ENCODE results near the gene RFX3.
"Not testable (repeated sequence)": the region's sequence is repeated elsewhere in the genome, so short reads cannot be mapped to it uniquely, and the experiment has no call there.

The RFX3 gene

DNA sequence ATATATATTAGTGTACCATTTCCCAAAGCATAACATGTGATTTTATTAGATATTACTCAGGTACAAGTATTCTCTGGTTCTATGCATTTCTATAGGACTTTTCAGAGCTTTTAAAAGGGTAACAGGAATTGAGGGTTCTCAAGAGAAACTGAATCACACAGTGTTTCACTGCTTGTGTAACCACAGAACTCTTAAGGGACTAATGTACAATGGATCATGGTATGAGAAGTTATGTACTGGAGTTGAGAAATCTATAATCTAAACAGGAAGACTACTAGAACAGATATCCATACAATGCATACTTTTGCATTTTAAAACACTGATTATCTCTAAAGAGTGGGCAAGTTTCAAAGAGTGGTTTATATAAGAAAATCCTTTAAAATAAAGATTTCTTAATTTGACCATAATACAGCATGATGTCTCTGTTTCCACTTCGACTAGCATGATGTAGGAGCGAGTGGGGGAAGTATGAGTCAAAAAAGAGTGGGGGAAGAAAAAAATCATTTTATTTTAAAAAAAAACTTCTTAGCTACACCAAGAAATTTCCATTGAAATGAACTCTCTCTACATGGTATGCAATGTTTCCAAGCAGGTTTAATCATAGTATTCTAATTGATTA, 183.5 kb downstream of the RFX3 start:
- DNase-seq = no peak

DNA sequence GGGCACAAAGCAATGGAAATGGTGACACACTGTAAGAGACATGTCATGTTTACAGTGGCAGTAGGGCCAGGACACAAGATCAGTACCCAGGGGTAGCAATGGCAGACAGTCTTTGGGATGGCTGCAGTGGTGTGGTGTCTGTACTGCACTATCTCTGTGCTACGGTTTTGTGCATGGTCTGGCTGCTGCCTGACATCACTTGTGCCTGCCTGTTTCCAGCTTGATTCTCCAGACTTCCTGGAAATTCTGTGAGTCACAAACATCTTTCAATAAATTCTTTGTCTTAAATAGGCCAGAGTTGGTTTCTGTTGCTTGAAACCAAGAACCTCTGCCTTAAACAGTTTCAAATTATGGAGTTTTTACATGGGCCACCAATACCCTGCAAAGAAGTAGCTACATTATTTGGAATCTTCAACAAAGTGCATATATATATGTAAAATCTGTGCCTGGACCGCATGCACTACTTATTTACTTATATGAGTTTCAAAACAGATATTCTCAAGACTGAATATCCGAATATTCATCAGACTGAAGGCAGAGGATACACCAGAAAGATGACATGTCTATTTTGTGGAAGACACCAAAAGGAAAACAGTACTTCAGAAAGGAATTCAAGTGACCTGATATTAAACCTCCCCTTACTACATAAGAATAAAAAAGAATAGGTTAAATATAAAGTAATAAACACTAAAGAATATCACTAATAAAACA, 188.1 kb downstream of the RFX3 start:
- no peak for DNase-seq

DNA sequence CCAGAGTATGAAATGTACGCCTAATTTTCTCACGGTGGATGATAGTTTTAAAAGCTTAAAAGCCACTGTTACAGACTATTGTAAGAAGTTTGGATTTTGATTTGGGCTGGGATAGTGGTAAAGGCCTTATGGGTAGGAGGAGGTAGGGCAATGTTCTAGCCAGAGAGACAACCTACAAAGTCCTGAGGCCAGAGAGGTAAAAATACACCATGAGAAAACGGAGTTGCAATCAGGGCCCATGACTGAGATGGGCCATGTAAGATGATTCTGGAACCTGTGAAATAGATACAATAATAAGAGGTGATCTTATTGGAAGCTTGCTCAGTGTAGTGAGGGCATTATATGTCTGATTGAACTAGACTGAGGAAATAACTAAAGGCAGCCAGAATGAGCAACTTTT, 188.8 kb downstream of the RFX3 start:
- DNase-seq = no peak

DNA sequence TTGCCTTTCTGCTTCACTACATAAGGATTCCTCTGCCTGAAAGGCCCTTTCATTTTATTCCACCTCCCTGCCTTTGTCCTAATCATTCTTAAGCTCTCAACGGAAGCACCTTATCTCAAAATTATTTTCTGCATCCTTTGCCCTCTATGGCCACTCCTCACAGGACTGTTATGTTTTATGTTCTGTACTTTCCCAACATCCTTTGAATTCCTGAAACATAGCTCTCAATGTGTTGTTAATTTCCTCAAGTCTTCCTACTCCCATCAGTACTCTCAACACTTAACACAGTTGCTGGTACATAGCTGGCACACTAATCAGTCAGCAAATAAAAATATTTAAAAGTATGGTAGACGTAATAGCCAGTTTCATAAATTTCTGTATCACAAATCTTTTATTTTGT, 193.0 kb downstream of the RFX3 start:
- no peak for DNase-seq

DNA sequence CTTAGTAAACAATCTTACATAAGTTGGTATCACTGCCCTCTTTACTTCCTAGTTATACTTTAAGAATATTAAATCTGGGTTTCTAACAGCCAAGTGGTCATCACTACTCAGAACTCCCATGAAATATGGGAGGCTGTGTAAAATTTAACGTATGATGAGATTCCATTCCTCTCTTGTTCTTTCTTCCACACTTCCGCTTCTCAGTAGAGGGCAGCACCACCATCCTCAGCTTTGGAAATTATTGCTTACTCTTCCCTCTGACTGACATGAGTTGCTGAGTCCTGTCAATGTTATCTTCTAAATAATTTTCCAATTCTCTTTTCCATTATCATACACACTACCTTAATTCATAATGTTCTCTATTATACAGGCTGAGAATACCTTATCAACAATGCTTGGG, 194.0 kb downstream of the RFX3 start:
- DNase-seq = peak; percentile 13

DNA sequence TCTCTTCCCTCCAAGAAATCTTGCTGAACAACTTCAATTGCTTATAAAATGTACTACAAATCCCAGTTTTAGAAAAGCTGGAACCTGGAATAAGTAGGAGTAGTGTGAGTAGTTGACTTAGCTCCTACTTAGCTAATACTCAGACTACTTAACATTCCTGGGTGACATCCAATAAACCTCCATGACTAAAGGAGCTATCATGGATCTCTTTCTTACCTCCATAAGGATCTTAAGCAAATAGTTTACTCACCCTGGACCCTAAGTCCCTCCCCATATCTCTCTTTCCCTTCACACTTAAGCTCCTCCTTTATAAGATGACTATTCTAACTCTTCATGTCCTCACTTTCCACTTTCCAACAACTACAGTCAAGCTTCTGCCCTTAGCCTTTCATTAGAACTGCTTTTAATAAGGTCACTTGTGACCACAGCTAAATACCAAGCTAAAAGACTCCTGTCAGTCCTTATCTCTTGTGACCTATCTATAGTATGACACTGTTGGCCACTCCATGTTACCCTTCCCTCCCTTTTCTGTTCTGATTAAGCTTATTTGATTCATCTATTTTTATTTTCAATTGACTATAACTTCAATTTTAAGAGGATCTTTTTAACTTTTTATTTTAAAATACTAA, 194.9 kb downstream of the RFX3 start:
- DNase-seq = no peak

DNA sequence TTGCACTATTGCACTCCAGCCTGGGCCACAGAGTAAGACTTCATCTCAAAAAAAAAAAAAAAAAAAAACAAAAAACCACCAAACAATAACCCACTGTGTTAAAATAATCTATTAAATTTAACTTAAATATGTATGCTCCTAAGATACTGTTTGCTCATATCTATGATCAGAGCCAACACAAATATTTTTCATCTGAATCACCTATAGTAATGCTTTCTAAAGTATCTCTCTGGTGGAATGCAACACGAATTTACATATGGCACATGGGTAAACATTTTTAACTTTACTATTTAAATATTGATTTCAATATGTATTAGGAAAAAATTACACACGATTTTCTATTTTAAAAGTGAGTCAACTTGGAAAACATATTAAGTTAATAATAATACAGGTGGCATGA, 196.4 kb downstream of the RFX3 start:
- DNase-seq = no peak

DNA sequence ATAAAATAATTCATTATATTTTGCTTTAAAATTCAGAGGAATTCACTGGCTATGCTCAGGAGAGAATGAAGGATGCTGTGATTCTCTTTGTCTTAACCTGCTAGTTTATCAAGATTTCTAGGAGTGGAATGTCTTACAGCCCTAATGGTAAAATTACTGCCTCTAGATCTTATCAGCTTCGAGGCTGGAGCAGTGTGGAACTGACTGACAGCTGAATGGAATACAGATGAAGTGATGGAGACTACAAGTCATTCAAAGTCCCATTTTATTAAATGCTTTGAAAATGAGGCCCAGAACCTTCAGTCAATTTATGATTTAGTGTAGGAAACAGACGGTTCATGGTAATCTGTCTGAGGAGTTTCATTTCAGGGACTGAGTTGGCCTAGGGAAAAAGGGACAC, 202.1 kb downstream of the RFX3 start:
- no peak for DNase-seq

DNA sequence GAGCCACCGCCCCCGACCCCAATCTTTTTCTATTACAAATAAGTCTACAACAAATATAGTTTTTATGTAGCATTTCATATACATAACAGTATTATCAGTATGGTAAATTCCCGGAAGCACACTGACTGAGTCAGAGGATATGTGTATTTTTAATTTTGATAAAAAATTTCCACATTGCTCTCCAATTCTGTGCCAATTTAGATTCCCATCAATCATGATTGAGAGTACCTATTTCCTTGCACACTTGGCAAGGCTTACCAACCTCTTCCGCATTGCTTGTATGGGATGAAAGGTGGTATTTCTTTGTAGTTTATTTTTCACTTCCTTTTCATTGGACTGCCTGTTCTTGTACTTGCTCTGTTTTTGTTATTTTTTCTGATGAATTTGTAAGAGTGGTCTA, 204.6 kb downstream of the RFX3 start:
- DNase-seq = no peak

DNA sequence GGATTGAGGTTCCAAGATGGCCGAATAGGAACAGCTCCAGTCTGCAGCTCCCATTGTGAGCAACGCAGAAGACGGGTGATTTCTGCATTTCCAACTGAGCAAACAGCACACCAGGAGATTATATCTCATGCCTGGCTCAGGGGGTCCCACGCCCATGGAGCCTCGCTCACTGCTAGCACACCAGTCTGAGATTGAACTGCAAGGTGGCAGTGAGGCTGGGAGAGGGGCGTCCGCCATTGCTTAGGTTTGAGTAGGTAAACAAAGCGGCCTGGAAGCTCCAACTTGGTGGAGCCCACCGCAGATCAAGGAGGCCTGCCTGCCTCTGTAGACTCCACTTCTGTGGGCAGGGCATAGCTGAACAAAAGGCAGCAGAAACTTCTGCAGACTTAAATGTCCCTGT, 213.2 kb downstream of the RFX3 start:
- DNase-seq = not testable (repeated sequence)

DNA sequence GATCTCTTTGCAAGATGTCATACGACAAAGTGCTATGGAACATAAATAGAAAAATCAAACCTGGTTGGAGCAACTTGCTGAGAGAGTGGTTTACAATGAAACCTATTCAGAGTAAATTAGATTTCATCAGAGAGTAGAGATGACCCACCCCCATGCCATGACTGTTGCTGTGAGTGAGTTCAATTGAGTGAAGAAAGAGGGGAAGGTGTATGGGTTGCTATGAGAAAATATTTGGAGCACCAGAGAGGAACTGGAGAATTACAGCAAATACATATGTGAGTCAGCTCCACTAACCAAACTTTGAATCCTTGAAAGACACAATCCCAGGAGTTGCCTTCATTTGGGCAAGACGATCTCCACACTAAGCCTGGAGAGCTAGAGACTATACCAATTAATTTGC, 217.2 kb downstream of the RFX3 start:
- no peak for DNase-seq

DNA sequence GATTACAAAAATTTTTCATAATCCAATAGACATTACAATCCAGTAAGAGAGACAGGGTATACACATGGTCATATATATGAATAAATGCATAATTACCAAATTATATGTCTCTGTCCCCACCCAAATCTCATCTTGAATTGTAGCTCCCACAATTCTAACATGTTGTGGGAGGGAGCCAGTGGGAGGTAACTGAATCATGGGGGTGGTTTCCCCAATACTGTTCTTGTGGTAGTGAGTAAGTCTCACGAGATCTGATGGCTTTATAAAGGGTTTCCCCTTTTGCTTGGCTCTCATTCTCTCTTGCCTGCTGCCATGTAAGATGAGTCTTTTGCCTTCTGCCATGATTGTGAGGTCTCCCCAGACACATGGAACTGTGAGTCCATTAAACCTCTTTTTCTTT, 221.4 kb downstream of the RFX3 start:
- DNase-seq = not testable (repeated sequence)

DNA sequence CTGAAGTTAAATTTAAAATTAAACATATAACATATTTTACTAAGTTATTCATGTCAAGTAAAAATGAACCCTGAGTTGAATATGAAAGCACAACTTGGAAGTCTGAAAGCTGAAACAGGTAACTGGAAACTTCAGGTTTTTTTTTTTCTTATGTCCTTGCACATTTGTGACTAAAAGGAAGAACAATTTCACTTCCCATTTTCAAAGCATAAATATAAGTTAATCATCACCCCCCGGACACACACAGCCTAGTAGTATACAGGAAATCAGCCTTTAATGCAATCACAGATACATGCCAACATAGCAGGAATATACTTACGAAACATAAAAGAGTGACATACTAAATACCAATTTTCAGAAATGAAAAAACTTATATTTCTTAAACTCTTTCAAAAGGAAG, 225.9 kb downstream of the RFX3 start:
- DNase-seq = no peak

DNA sequence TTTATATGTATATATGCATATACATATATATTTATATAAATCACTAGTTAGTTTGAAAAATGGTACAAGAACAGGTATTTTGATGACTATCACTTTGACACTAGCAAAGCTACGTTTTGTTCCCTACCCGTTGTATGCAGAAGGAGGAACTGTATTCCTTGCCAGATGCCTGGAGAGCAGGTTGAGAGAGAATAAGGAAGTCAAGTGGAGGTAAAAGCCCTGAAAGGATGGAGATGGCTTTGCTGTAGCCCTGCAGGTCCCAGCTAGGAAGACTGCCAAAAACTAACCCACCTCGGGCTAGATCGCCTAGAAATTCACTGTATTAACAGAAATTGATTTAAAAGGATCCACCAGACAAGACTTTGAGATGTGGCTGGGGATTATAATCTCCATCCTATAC, 229.3 kb downstream of the RFX3 start:
- DNase-seq = no peak

DNA sequence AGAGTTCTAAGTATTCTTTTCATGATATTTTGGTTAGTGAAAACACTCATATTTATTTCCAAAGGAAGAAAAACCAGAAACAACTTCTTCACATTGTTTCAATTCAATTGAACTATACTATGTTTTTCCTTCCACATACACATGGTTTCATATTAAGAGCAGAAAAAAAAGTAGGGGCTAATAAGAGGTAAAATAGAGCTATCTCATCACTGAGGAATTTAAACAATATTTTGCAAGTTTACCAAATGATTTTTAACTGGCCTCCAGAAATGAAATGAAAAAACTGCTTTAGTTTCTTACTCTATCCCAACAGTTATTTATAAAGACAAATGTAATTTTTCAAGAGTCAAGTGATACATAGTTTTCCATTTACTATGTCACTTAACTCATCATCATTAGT, 233.5 kb downstream of the RFX3 start:
- no peak for DNase-seq

DNA sequence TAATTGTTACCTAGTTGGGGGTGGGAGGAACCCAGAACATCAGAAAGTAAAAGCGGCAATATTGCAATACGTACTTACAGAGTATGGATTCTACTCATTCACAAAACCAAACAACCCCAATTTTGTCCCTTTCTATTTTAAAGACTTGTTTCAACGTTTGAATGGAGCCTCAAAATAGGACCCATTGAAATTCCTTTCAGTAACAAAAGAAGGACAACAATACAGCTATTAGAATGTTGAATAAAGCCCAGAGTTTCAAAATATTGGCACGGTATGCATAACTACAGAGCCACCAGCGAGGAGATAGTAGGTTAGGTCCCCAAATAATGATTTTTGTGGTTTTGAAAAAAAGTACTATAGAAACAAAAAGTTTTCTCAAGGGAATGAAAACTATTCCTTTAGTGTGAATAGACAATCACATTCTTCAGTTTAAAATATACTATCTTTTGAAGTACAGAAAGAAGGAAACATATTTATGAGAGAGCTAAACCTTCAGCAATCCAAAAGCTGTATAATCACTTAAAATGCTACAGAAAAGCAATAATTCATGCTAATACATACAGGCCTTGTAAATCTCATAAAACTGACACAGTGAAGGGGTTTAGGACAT, 235.5 kb downstream of the RFX3 start:
- DNase-seq = no peak

DNA sequence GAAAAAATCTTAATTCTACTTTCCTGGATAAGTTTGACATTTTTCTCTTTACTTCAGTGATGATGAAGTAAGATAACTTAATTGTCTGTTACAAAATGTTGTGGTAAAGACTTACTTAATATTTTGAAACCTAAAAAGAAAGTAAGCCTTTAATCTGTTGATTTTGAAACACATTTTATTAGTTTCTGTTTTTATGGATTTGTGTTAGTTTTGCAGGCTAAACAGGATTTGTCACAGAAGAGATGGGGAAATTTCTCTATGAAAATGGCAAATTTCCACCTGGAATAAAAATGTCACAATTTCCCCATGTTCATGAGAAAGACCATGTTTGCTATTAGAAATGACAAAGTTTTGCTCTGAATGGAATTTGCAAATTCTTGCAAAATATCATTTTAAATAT, 237.1 kb downstream of the RFX3 start:
- DNase-seq = no peak

DNA sequence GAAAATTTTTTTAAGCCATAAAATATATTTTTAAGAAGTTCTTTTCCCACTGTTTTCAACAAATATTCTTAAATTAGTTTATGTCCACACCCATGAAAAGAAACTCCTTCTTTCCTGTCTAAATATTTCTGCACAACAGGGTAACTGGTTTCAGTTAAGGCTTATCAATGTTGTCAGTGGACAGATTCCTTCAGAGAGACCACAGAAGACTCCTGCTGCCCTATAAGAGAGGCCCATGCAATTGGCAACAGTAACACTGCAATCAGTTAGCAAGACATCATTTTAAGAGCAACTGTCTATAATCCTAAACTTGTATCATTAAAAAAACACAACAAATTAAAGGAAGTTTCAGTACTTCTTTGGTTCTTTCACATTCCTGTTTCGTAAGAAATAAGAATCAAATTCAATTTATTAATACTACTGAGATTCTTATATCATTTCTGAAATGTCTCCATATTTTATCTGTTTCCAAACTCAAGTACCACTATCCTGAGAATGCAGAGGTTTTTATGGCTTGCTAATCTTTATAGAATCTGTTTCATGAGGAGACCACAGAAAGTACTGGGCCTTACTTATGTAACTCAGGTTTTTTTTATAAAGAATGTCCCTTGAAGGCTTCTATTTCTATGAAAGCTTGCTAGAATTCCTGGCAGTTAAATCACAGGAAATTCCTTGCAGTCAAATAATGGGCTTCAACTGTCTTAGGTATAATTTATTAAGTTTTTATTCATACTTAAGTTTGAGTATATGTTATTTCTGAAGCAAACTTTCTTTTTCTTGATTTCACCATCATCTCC, 240.2 kb downstream of the RFX3 start:
- no peak for DNase-seq

DNA sequence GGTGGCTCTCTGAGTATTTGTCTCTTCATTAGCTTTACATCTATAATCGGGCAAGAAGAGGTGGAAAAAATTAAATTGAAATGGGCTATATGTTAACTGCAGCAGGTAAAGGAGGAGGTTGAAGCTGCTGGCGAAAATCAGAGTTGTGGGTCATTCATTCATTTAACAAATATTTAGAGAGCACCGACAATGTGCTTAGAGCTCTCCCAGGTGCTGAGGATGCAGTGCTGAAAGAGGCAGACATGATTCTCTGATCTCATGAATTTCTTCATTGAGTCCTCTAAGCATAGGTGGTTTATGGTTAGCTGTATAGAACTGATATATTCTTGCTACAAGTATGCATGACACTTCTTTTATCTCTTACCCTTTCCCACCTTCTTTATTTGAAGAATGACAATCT, 243.4 kb downstream of the RFX3 start:
- no peak for DNase-seq

DNA sequence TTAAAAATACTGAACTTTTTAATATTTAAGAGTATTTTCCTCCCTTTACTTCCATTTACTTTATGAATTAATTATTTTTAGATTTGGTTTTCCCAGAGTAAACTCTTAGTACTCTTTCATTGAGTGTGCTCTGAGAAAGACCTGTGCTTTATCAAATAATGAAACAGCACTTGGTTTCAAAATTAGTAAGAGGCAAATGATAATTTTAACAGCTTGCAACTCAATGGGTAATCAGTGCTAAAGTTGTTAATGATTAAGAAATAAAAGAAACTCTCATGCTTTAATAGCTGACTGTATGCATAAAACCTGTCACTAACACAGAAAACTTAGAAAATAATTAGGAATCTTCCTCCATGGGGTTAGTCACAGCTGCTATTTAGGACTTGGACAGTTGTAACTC, 244.4 kb downstream of the RFX3 start:
- no peak for DNase-seq

DNA sequence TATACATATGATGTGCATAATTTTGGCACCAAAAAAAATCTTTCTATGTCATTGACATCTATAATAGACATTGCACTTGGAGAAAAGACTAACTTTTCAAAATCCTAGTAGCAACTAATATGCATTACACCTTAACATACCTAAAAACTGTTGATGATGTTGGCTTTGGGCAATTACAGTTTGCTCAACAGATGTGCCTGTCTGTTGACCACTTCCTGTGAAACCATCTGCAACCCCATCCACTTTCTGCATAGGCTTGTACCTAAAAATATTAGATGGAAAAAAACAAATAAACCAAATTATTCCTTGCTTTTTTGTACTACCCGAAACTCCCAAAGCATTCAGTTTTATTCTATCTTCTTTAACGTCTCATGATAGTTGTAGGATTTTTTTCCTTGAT, 248.6 kb downstream of the RFX3 start:
- DNase-seq = no peak

DNA sequence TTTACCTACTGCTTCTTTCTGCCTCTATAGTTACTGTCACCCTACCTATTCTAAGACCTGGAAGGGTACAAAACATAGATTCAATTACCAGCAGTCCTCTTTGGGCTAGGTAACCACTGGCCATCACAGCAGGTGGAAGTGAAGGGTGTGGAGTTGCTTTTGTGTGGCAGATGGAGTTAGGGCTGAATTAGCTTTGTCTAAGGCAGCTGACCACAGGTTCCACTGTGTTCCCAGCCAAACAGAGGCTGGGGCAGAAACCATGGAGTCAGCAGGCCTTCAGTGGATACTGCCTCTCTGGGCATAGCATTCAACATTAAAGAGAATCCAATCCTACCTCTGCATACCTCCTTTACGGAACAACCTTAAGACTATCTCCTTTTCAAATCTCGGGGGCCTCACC, 254.2 kb downstream of the RFX3 start:
- no peak for DNase-seq

DNA sequence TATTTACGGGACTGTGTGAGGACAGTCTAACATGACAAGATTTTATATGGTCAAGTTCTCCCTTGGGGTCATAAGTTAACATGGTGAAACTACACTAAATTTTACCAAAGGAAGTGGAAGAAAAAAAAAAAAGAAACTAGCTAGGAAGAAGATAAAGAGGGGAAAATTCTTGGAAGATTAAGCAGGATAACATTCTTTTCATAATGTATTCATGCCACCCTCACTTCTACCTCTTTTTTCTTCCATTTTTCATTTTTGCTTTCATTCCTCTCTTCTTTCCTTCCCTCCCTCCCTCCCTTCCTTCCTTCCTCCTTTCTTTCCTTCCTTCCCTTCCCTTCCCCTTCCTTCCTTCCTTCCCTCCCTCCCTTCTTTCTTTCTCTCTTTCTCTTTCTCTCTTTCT, 254.6 kb downstream of the RFX3 start:
- no peak for DNase-seq

Measured in DMS53 (cell line).